H1 (cell line): ENCODE results near the gene PEX19.

ENCODE experiments used
- EZH2 ChIP-seq: fragments of 200-600 bp; sonication (generic); IDR thresholded peaks from 2 replicates; pipeline ENCODE4 v1.7.1; 2012; ENCODE audit warnings: low read depth, mild to moderate bottlenecking, moderate library complexity, low read length, inconsistent platforms; ENCODE audit not compliant: severe bottlenecking
- POLR2A ChIP-seq, 2 experiments: IDR thresholded peaks; 1 replicate in 1 of 2; 2 replicates in 1 of 2; pipeline ENCODE4 v1.6.1; 2011; ENCODE audit warnings: low read depth in 2 of 2, low read length in 2 of 2, mild to moderate bottlenecking in 2 of 2; ENCODE audit errors: control extremely low read depth in 1 of 2
- POLR2AphosphoS5 ChIP-seq: IDR thresholded peaks from 2 replicates; pipeline ENCODE4 v1.6.1; 2011; ENCODE audit warnings: low read depth, low read length
- RAD21 ChIP-seq, 2 experiments: IDR thresholded peaks in 1 of 2; conservative IDR thresholded peaks in 1 of 2; 2 replicates each; pipeline ENCODE4 v1.6.1; 2011; ENCODE audit warnings: low read depth in 2 of 2, low read length in 2 of 2, improper control_type of control experiment in 1 of 2, inconsistent platforms in 1 of 2, mild to moderate bottlenecking in 1 of 2, moderate library complexity in 1 of 2
- SIN3A ChIP-seq, 2 experiments: IDR thresholded peaks in 1 of 2; conservative IDR thresholded peaks in 1 of 2; 2 replicates each; pipeline ENCODE4 v1.6.1; 2011 to 2012; ENCODE audit warnings: low read length in 2 of 2, improper control_type of control experiment in 1 of 2, low read depth in 1 of 2, mild to moderate bottlenecking in 1 of 2
- TF ChIP-seq, protein P1 (sequence below), 3 experiments: IDR thresholded peaks; 1 replicate in 2 of 3; 2 replicates in 1 of 3; pipeline versions ENCODE4 v1.5.1 to v1.6.1; 2011; ENCODE audit warnings: low read length in 3 of 3, mild to moderate bottlenecking in 3 of 3, inconsistent platforms in 2 of 3, low read depth in 1 of 3, moderate library complexity in 1 of 3; ENCODE audit not compliant: insufficient read depth in 1 of 3; ENCODE audit errors: control extremely low read depth in 1 of 3
- TF ChIP-seq, protein P2 (sequence below): IDR thresholded peaks from 2 replicates; pipeline ENCODE4 v1.6.1; 2011; ENCODE audit warnings: low read depth, mild to moderate bottlenecking, low read length; ENCODE audit not compliant: insufficient read depth
- TF ChIP-seq, protein P3 (sequence below): IDR thresholded peaks from 2 replicates; pipeline ENCODE4 v1.6.1; 2012; ENCODE audit warnings: low read length, inconsistent platforms

DNA sequence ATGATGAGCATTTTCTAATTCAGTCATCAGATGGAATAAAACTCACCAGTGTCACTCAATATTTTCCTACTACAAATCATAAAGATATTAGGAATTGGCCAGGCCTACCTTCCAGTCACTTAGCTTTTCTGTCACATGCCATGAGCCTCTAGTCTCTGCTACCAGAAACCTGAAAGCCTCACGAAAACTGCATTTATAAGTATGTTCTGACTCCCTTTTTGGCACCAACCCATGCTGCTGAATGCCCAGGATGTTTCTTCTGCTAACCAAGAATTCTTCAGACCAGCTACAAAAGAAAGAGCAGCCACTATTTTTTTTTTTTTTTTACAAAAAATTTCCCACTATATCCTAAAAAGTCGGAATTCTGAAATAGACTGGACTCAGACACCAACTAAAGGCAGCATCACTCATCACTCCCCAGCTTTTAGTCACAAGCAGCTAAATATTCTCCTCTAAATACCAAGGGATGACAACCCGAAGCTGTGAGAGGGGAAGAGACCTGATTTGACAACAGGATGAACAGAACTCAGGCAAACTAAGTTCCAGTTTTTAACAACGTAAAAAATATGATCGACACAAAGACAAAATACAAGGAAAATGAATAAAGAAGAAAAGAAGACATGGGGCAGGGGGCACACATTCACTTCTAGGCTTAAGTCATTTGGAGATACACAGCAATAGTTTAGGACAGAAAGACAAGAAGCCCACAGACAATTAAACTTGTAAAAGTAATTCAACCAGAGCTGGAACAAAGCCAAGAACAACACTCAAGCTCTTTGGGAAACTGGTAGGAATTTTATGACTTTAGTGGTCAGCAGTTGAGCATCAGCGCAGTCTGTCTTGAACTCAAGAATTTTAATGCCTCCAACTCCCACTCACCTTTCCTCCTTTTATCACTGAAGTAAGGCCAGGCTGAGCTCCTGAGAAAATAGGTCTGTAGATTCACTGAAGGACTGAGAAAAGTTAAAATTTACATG is 24.2 kb downstream of the PEX19 start:
- TF ChIP-seq, protein P1, sequence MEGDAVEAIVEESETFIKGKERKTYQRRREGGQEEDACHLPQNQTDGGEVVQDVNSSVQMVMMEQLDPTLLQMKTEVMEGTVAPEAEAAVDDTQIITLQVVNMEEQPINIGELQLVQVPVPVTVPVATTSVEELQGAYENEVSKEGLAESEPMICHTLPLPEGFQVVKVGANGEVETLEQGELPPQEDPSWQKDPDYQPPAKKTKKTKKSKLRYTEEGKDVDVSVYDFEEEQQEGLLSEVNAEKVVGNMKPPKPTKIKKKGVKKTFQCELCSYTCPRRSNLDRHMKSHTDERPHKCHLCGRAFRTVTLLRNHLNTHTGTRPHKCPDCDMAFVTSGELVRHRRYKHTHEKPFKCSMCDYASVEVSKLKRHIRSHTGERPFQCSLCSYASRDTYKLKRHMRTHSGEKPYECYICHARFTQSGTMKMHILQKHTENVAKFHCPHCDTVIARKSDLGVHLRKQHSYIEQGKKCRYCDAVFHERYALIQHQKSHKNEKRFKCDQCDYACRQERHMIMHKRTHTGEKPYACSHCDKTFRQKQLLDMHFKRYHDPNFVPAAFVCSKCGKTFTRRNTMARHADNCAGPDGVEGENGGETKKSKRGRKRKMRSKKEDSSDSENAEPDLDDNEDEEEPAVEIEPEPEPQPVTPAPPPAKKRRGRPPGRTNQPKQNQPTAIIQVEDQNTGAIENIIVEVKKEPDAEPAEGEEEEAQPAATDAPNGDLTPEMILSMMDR (IDR thresholded peaks at IDR 0.05; ENCODE audit: control extremely low read depth in 1 of 3, insufficient read depth in 1 of 3, low read depth in 1 of 3, low read length in 3 of 3) = no peak
- TF ChIP-seq, protein P2, sequence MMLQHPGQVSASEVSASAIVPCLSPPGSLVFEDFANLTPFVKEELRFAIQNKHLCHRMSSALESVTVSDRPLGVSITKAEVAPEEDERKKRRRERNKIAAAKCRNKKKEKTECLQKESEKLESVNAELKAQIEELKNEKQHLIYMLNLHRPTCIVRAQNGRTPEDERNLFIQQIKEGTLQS = no peak
- TF ChIP-seq POLR2AphosphoS5 = no peak
- TF ChIP-seq, protein P3, sequence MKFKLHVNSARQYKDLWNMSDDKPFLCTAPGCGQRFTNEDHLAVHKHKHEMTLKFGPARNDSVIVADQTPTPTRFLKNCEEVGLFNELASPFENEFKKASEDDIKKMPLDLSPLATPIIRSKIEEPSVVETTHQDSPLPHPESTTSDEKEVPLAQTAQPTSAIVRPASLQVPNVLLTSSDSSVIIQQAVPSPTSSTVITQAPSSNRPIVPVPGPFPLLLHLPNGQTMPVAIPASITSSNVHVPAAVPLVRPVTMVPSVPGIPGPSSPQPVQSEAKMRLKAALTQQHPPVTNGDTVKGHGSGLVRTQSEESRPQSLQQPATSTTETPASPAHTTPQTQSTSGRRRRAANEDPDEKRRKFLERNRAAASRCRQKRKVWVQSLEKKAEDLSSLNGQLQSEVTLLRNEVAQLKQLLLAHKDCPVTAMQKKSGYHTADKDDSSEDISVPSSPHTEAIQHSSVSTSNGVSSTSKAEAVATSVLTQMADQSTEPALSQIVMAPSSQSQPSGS = no peak
- TF ChIP-seq SIN3A (conservative IDR thresholded peaks at IDR 0.05 in 1 of 2, IDR thresholded peaks at IDR 0.05 in 1 of 2; ENCODE audit: low read depth in 1 of 2, low read length in 2 of 2) = no peak
- no peak for TF ChIP-seq EZH2
- TF ChIP-seq RAD21 (IDR thresholded peaks at IDR 0.05 in 1 of 2, conservative IDR thresholded peaks at IDR 0.05 in 1 of 2; ENCODE audit: low read depth in 2 of 2, low read length in 2 of 2) = no peak
- TF ChIP-seq POLR2A (IDR thresholded peaks at IDR 0.05; ENCODE audit: control extremely low read depth in 1 of 2, low read depth in 2 of 2, low read length in 2 of 2) = no peak
